ENCODE measurements around the gene WNT9A. TPM values are rescaled to one million over a fixed set of nuclear protein-coding genes. Genes with fewer than 3 reads are reported as not detected.

Gene WNT9A
- total RNA-seq, 3 donors from 2014 or later: 1.1 to 2.5 (median 1.3) TPM

GRCh38 chr1:227946624-227947385 is 927 bp downstream of the WNT9A start:
- TF ChIP-seq POLR2AphosphoS5 (IDR thresholded peaks at IDR 0.05) (peak in 1 of 3 donors; percentile 28), POLR2A (IDR thresholded peaks at IDR 0.05) (no peak), CTCF (IDR thresholded peaks at IDR 0.05) (peak; percentile 26 to 85 (median 65))
- peak; percentile 72 to 85 for DNase-seq (ENCODE audit: low spot score in 2 of 2)
- H3K9me3 ChIP-seq: no peaks in the 10 kb centered on the region
- H3K4me1 ChIP-seq: peaks cover 7 to 11% of the 10 kb centered on the region in 2 donors
- H3K27ac ChIP-seq: peak overlapping the region; percentile 72 to 78
- intact Hi-C loops (cut with DNase I; ENCODE audit: low total_unique reads): loop anchor here (10.0 kb wide), 2 partner anchors 182 to 462 kb away; no protein-coding TSS in a partner anchor
- no peaks in the 10 kb centered on the region for H3K36me3 ChIP-seq
- peak overlapping the region; percentile 51 to 70 (median 61) for H3K4me3 ChIP-seq
- no peaks in the 10 kb centered on the region for H3K27me3 ChIP-seq

GRCh38 chr1:227945891-227946623 is 1.7 kb downstream of the WNT9A start:
- Histone ChIP-seq H3K4me3 (peak overlapping the region; percentile 51 to 70 (median 61)), H3K36me3 (no peaks in the 10 kb centered on the region), H3K4me1 (peaks cover 7 to 11% of the 10 kb centered on the region in 2 donors), H3K27ac (peak overlapping the region; percentile 78), H3K27me3 (no peaks in the 10 kb centered on the region), H3K9me3 (no peaks in the 10 kb centered on the region)
- DNase-seq (ENCODE audit: low spot score in 2 of 2): peak; percentile 55 to 82
- intact Hi-C loops (cut with DNase I; ENCODE audit: low total_unique reads): loop anchor here (10.0 kb wide), 2 partner anchors 181 to 461 kb away; no protein-coding TSS in a partner anchor
- TF ChIP-seq POLR2AphosphoS5 (IDR thresholded peaks at IDR 0.05) (peak; percentile 12 to 36 (median 33)), CTCF (IDR thresholded peaks at IDR 0.05) (no peak)

GRCh38 chr1:227944931-227945890 is 2.5 kb downstream of the WNT9A start:
- intact Hi-C loops (cut with DNase I; ENCODE audit: low total_unique reads): loop anchor here (10.0 kb wide), 2 partner anchors 180 to 460 kb away; no protein-coding TSS in a partner anchor
- H3K27ac ChIP-seq: peak overlapping the region; percentile 78
- DNase-seq (ENCODE audit: low spot score in 2 of 2): peak in 1 of 2 donors; percentile 53
- H3K4me3 ChIP-seq: peak overlapping the region in 1 of 3 donors; percentile 70
- H3K9me3 ChIP-seq: no peaks in the 10 kb centered on the region
- no peaks in the 10 kb centered on the region for H3K27me3 ChIP-seq
- TF ChIP-seq POLR2A (IDR thresholded peaks at IDR 0.05) (no peak), CTCF (IDR thresholded peaks at IDR 0.05) (no peak), POLR2AphosphoS5 (IDR thresholded peaks at IDR 0.05) (no peak)
- peaks cover 7 to 11% of the 10 kb centered on the region in 2 donors for H3K4me1 ChIP-seq
- H3K36me3 ChIP-seq: no peaks in the 10 kb centered on the region

- H3K9me3 ChIP-seq: no peaks in the 10 kb centered on the region
- peak overlapping the region; percentile 78 for H3K27ac ChIP-seq
- H3K4me3 ChIP-seq: no peak overlapping the region
- intact Hi-C loops (cut with DNase I; ENCODE audit: low total_unique reads): loop anchor here (10.0 kb wide), 2 partner anchors 180 to 460 kb away; no protein-coding TSS in a partner anchor
- no peak for TF ChIP-seq POLR2AphosphoS5 (IDR thresholded peaks at IDR 0.05)
- TF ChIP-seq POLR2A (IDR thresholded peaks at IDR 0.05): no peak
- TF ChIP-seq CTCF (IDR thresholded peaks at IDR 0.05): no peak
- no peaks in the 10 kb centered on the region for H3K27me3 ChIP-seq
- H3K4me1 ChIP-seq: peaks cover 7 to 11% of the 10 kb centered on the region in 2 donors
- no peaks in the 10 kb centered on the region for H3K36me3 ChIP-seq
- DNase-seq (ENCODE audit: low spot score in 2 of 2): peak in 1 of 2 donors; percentile 49
These were observed 3.4 kb downstream of the WNT9A start for GRCh38 chr1:227944090-227944930.
